Measurements from ENCODE around the gene THEM5.

Gene THEM5

DNA sequence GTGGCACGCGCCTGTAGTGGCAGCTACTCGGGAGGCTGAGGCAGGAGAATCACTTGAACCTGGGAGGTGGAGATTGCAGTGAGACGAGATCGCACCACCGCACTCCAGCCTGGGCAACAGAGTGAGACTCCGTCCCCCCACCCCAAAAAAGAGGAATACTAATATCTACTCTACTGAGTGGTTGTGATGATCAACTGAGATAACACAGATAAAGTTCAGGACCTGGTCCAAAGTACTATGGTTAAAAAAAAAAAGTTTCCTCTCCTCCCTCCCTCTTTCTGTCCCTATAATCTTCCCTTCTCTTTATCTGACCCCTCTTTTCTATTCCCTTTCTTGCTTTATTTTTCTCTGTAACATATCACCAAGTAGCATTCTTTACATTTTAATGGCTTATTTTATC, 17.9 kb downstream of the THEM5 start:
- H3K9me2 ChIP-seq (replicated peaks; ENCODE audit: insufficient read depth, low read length): no peaks in the 10 kb centered on the region
- H3K79me2 ChIP-seq (ENCODE audit: low read length): no peaks in the 10 kb centered on the region
- no peak overlapping the region for H3K4me2 ChIP-seq (ENCODE audit: low read depth, low read length)
- peaks cover 17% of the 10 kb centered on the region for H3F3A ChIP-seq (ENCODE audit: insufficient read depth, low read length)
- no peaks in the 10 kb centered on the region for H3K9me3 ChIP-seq (replicated peaks; ENCODE audit: insufficient read depth, low read length)
- H3K9ac ChIP-seq (ENCODE audit: low read length): no peak overlapping the region
- H3K36me3 ChIP-seq (replicated peaks; ENCODE audit: insufficient read depth, low read length): no peaks in the 10 kb centered on the region
- TF ChIP-seq, protein P1, sequence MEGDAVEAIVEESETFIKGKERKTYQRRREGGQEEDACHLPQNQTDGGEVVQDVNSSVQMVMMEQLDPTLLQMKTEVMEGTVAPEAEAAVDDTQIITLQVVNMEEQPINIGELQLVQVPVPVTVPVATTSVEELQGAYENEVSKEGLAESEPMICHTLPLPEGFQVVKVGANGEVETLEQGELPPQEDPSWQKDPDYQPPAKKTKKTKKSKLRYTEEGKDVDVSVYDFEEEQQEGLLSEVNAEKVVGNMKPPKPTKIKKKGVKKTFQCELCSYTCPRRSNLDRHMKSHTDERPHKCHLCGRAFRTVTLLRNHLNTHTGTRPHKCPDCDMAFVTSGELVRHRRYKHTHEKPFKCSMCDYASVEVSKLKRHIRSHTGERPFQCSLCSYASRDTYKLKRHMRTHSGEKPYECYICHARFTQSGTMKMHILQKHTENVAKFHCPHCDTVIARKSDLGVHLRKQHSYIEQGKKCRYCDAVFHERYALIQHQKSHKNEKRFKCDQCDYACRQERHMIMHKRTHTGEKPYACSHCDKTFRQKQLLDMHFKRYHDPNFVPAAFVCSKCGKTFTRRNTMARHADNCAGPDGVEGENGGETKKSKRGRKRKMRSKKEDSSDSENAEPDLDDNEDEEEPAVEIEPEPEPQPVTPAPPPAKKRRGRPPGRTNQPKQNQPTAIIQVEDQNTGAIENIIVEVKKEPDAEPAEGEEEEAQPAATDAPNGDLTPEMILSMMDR (IDR thresholded peaks at IDR 0.05; ENCODE audit: low read length): no peak
- TF ChIP-seq EZH2 (optimal IDR thresholded peaks at IDR 0.05; ENCODE audit: low read depth, low read length) (no peak), EZH2phosphoT487 (IDR thresholded peaks at IDR 0.05; ENCODE audit: low read length) (no peak)
- no peak for DNase-seq
- no peaks in the 10 kb centered on the region for H3K27me3 ChIP-seq (replicated peaks; ENCODE audit: insufficient read depth, low read length)
- H3K27ac ChIP-seq (ENCODE audit: low read length): no peak overlapping the region
- no peaks in the 10 kb centered on the region for H4K20me1 ChIP-seq (ENCODE audit: insufficient read depth, low read length)
- no peak overlapping the region for H3K4me3 ChIP-seq (ENCODE audit: low read length)
- no peak overlapping the region for H2AFZ ChIP-seq (ENCODE audit: low read length)
- H3K4me1 ChIP-seq (ENCODE audit: low read length): peaks cover 53% of the 10 kb centered on the region

GRCh38 chr1:151834239-151834638, 19.3 kb downstream of the THEM5 start:
- Histone ChIP-seq H2AFZ (ENCODE audit: low read length) (0 out of 2 replicates have a peak overlapping the region, but pooled peaks have one; percentile 12), H3K4me2 (ENCODE audit: low read depth, low read length) (no peak overlapping the region), H4K20me1 (ENCODE audit: insufficient read depth, low read length) (no peaks in the 10 kb centered on the region), H3K4me3 (ENCODE audit: low read length) (no peak overlapping the region), H3K9me3 (replicated peaks; ENCODE audit: insufficient read depth, low read length) (no peaks in the 10 kb centered on the region), H3K36me3 (replicated peaks; ENCODE audit: insufficient read depth, low read length) (no peaks in the 10 kb centered on the region), H3F3A (ENCODE audit: insufficient read depth, low read length) (peaks cover 15% of the 10 kb centered on the region), H3K27me3 (replicated peaks; ENCODE audit: insufficient read depth, low read length) (no peaks in the 10 kb centered on the region), H3K27ac (ENCODE audit: low read length) (no peak overlapping the region), H3K9me2 (replicated peaks; ENCODE audit: insufficient read depth, low read length) (no peaks in the 10 kb centered on the region), H3K79me2 (ENCODE audit: low read length) (no peaks in the 10 kb centered on the region), H3K9ac (ENCODE audit: low read length) (no peak overlapping the region), H3K4me1 (ENCODE audit: low read length) (peaks cover 55% of the 10 kb centered on the region)
- no peak for TF ChIP-seq EZH2 (optimal IDR thresholded peaks at IDR 0.05; ENCODE audit: low read depth, low read length)
- no peak for TF ChIP-seq EZH2phosphoT487 (IDR thresholded peaks at IDR 0.05; ENCODE audit: low read length)
- no peak for DNase-seq

- Histone ChIP-seq H3K9me2 (replicated peaks; ENCODE audit: insufficient read depth, low read length) (no peaks in the 10 kb centered on the region), H3K4me3 (ENCODE audit: low read length) (no peak overlapping the region), H3K4me2 (ENCODE audit: low read depth, low read length) (no peak overlapping the region), H3K27me3 (replicated peaks; ENCODE audit: insufficient read depth, low read length) (no peaks in the 10 kb centered on the region), H3K79me2 (ENCODE audit: low read length) (no peaks in the 10 kb centered on the region), H3F3A (ENCODE audit: insufficient read depth, low read length) (peaks cover 12% of the 10 kb centered on the region), H3K36me3 (replicated peaks; ENCODE audit: insufficient read depth, low read length) (no peaks in the 10 kb centered on the region), H3K9ac (ENCODE audit: low read length) (no peak overlapping the region), H2AFZ (ENCODE audit: low read length) (no peak overlapping the region), H3K4me1 (ENCODE audit: low read length) (peaks cover 54% of the 10 kb centered on the region), H3K9me3 (replicated peaks; ENCODE audit: insufficient read depth, low read length) (no peaks in the 10 kb centered on the region), H3K27ac (ENCODE audit: low read length) (no peak overlapping the region), H4K20me1 (ENCODE audit: insufficient read depth, low read length) (no peaks in the 10 kb centered on the region)
- no peak for DNase-seq
- TF ChIP-seq, protein P1 (IDR thresholded peaks at IDR 0.05; ENCODE audit: low read length): no peak
- TF ChIP-seq EZH2 (optimal IDR thresholded peaks at IDR 0.05; ENCODE audit: low read depth, low read length): no peak
- no peak for TF ChIP-seq EZH2phosphoT487 (IDR thresholded peaks at IDR 0.05; ENCODE audit: low read length)
These were observed 20.2 kb downstream of the THEM5 start for GRCh38 chr1:151833172-151833900.

All from MM.1S (cell line).